ENCODE results near the gene MYO1C. TPM values are rescaled to one million over a fixed set of nuclear protein-coding genes. Genes with fewer than 3 reads are reported as not detected.
A peak's percentile ranks its signal among the peaks of the same experiment; 100 is the strongest.

Gene MYO1C
- total and polyA plus RNA-seq, 10 donors: 14.6 to 135 (median 58.5) TPM

DNA sequence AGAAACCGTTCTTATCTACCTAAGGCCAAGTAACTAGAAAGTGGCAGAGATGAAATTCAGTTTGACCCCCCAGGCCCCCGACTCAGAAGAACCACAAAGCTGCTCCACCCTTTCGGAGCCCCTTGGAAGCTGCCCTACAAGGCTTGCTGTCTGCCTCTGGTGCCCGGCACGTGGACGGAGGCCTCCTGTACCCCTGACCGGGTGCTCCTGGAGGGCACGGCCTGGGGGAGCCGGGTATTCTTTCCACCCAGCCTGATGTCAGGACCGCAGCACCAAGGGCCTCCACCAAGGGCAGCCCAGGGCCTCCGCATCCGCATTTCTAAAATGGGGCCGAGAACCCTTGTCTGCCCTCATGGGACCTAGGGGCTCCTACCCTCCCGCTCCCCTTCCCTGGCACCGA, 21.0 kb downstream of the MYO1C start:
- DNase-seq: no peak
- Histone ChIP-seq H3K4me3 (no peak overlapping the region), H3K9me3 (no peaks in the 10 kb centered on the region), H3K27ac (no peak overlapping the region), H3K4me1 (peaks cover 14 to 76% (median 37%) of the 10 kb centered on the region in 6 donors), H3K27me3 (replicated peaks in 1 of 7) (no peaks in the 10 kb centered on the region), H3K36me3 (peaks cover 0 to 90% (median 38%) of the 10 kb centered on the region in 6 donors)
- TF ChIP-seq, protein P1, sequence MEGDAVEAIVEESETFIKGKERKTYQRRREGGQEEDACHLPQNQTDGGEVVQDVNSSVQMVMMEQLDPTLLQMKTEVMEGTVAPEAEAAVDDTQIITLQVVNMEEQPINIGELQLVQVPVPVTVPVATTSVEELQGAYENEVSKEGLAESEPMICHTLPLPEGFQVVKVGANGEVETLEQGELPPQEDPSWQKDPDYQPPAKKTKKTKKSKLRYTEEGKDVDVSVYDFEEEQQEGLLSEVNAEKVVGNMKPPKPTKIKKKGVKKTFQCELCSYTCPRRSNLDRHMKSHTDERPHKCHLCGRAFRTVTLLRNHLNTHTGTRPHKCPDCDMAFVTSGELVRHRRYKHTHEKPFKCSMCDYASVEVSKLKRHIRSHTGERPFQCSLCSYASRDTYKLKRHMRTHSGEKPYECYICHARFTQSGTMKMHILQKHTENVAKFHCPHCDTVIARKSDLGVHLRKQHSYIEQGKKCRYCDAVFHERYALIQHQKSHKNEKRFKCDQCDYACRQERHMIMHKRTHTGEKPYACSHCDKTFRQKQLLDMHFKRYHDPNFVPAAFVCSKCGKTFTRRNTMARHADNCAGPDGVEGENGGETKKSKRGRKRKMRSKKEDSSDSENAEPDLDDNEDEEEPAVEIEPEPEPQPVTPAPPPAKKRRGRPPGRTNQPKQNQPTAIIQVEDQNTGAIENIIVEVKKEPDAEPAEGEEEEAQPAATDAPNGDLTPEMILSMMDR (IDR thresholded peaks at IDR 0.05 in 8 of 11, conservative IDR thresholded peaks at IDR 0.05 in 3 of 11): no peak
- TF ChIP-seq POLR2A (IDR thresholded peaks at IDR 0.05) (no peak), POLR2AphosphoS5 (IDR thresholded peaks at IDR 0.05) (no peak)
- WGBS, 5 donors: 94 to 97% (median 95%) methylated on average over 12 to 15 of the region's 15 CpGs
- intact Hi-C loops (cut with DNase I; ENCODE audit: low total_unique reads): no loop called here

DNA sequence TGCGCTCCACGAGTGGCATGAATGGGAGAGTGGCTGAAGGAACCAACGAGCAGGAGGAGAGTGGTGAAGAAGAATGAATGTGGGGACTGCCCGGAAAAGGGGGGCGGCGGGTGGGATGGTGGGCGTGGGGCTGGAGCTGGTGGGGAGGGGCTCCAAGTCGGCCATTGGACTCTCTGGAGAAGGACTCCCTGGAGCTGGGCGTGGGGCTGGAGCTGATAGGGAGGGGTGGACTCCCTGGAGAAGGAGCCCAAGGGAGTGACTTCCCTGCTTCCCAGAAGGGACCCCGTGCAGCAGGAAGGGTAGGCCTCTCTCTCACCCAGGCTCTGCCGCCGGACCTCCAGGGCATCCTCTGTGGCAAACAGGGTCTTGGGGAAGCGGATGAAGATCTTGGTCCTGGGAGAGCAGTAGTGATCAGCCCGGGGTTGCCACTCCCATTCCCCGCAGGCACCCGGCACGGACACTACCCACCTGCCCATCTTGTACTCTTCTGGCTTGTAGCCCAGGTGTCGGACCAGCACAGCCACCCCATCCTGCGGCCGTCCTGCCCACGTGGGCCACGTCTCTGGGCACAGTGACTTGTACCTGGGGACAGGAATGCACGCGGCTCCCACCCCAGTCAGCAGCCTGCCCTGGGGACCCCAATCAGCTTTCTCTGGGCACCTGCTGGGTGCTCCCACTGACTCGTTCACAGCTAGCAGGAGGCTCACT, 21.6 kb downstream of the MYO1C start:
- no peak overlapping the region for H3K4me3 ChIP-seq
- H3K9me3 ChIP-seq: no peaks in the 10 kb centered on the region
- DNase-seq: no peak
- no peaks in the 10 kb centered on the region for H3K27me3 ChIP-seq (replicated peaks in 1 of 7)
- 84 to 91% (median 87%) methylated on average over 25 of the region's 25 CpGs for WGBS, 5 donors
- peak in 1 of 3 donors; percentile 11 for TF ChIP-seq POLR2AphosphoS5 (IDR thresholded peaks at IDR 0.05)
- no peak for TF ChIP-seq POLR2A (IDR thresholded peaks at IDR 0.05)
- H3K4me1 ChIP-seq: peaks cover 14 to 70% (median 34%) of the 10 kb centered on the region in 6 donors
- H3K27ac ChIP-seq: no peak overlapping the region
- intact Hi-C loops (cut with DNase I; ENCODE audit: low total_unique reads): no loop called here
- H3K36me3 ChIP-seq: peaks cover 0 to 90% (median 38%) of the 10 kb centered on the region in 6 donors

DNA sequence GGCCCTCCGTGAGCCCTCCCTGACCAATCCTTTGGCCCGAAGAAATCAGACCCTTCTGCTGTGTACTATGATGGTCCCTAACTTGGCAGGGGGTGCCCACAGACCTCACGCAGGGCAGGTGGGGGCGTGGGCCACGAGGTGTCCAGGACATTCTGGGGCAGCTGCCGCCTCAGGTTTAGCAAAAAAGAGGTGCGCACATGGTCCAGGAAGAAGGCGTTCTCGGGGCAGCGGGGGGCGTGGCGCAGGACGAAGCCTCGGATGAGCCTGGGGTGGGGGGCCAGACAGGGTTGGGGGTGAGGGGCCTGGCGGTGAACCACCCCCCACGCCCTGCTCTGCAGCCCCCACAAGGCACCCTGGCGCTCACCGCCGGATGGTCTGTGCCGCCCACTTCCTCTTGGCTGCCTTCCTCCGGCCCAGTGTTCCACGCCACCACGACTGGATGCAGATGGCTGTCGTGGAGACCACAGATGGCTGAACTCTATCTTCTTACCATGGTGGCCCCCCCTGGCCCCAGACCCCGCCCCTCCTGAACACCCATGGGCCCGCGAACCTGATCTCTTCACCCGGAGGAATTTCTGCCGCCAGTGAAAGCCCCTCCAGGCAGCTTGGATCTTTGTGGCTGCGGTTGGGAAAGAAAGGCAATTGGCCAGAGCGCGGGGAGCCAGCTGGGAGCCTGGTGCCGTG, 22.3 kb downstream of the MYO1C start:
- intact Hi-C loops (cut with DNase I; ENCODE audit: low total_unique reads): no loop called here
- H3K9me3 ChIP-seq: no peaks in the 10 kb centered on the region
- TF ChIP-seq, protein P1 (IDR thresholded peaks at IDR 0.05 in 8 of 11, conservative IDR thresholded peaks at IDR 0.05 in 3 of 11): no peak
- TF ChIP-seq POLR2AphosphoS5 (IDR thresholded peaks at IDR 0.05) (peak in 1 of 3 donors; percentile 12), POLR2A (IDR thresholded peaks at IDR 0.05) (no peak)
- H3K4me1 ChIP-seq: peaks cover 11 to 63% (median 27%) of the 10 kb centered on the region in 6 donors
- no peaks in the 10 kb centered on the region for H3K27me3 ChIP-seq (replicated peaks in 1 of 7)
- WGBS, 5 donors: 61 to 74% (median 62%) methylated on average over 13 to 33 of the region's 33 CpGs
- H3K27ac ChIP-seq: no peak overlapping the region
- no peak for DNase-seq
- H3K4me3 ChIP-seq: no peak overlapping the region
- peaks cover 0 to 90% (median 38%) of the 10 kb centered on the region in 6 donors for H3K36me3 ChIP-seq

DNA sequence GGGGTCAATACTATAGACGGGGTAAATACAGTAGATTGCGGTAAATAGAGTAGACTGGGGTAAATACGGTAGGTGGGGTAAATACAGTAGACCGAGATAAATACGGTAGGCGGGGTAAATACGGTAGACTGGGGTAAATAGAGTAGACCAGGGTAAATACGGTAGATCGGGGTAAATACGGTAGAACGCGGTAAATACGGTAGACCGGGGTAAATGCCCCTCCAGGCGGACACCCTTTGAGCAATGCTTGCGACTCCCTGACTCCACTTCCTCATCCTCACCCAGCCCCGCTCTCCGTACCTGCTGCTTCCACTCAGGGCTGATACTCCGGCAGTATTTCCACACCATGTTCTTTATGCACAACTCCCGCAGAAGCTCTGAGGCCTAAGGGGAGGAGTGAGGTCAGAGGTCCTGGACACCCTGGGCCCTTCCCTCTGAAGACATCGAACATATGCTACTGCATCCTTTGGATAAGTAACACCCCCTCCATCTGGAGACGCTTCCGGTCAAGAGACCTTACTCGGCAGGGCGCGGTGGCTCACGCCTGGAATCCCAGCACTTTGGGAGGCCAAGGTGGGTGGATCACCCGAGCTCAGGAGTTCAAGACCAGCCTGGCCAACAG, 23.1 kb downstream of the MYO1C start:
- Histone ChIP-seq H3K36me3 (peaks cover 0 to 90% (median 39%) of the 10 kb centered on the region in 6 donors), H3K4me1 (peaks cover 4 to 56% (median 18%) of the 10 kb centered on the region in 6 donors), H3K27ac (no peak overlapping the region), H3K9me3 (no peaks in the 10 kb centered on the region), H3K4me3 (no peak overlapping the region), H3K27me3 (replicated peaks in 1 of 7) (no peaks in the 10 kb centered on the region)
- intact Hi-C loops (cut with DNase I; ENCODE audit: low total_unique reads): loop anchor here (10.0 kb wide), 1 partner anchor 45 kb away; the partner anchor contains the start of gene INPP5K
- no peak for DNase-seq
- WGBS, 5 donors: 80 to 90% (median 89%) methylated on average over 28 of the region's 28 CpGs
- TF ChIP-seq, protein P1 (IDR thresholded peaks at IDR 0.05 in 8 of 11, conservative IDR thresholded peaks at IDR 0.05 in 3 of 11): no peak
- TF ChIP-seq POLR2A (IDR thresholded peaks at IDR 0.05) (no peak), POLR2AphosphoS5 (IDR thresholded peaks at IDR 0.05) (no peak)

Data from spleen (tissue), 11 donors.